Fibroblast of pulmonary artery (primary cell): ENCODE results near the gene NTMT2.
A peak's percentile ranks its signal among the peaks of the same experiment; 100 is the strongest.
"Not testable (repeated sequence)": the region's sequence is repeated elsewhere in the genome, so short reads cannot be mapped to it uniquely, and the experiment has no call there.

Source experiments
- DNase-seq: peaks from one replicate; pipeline ENCODE4 v3.0.0-alpha.2; 2010; ENCODE audit warnings: low read depth
- H3K4me3 ChIP-seq: replicated peaks from 2 replicates; pipeline ENCODE4 v1.5.1; 2011; ENCODE audit warnings: low read depth, mild to moderate bottlenecking, control low read depth, low read length, moderate library complexity
- TF ChIP-seq, protein P1 (sequence below): IDR thresholded peaks from 2 replicates; pipeline ENCODE4 v1.5.1; 2011; ENCODE audit warnings: mild to moderate bottlenecking, control low read depth, low read length, inconsistent platforms; ENCODE audit errors: missing control alignments

NTMT2 gene

GRCh38 chr1:170156594-170156993 is 10.8 kb downstream of the NTMT2 start:
- H3K4me3 ChIP-seq, result no peak overlapping the region
- DNase-seq, result no peak
- TF ChIP-seq, protein P1, sequence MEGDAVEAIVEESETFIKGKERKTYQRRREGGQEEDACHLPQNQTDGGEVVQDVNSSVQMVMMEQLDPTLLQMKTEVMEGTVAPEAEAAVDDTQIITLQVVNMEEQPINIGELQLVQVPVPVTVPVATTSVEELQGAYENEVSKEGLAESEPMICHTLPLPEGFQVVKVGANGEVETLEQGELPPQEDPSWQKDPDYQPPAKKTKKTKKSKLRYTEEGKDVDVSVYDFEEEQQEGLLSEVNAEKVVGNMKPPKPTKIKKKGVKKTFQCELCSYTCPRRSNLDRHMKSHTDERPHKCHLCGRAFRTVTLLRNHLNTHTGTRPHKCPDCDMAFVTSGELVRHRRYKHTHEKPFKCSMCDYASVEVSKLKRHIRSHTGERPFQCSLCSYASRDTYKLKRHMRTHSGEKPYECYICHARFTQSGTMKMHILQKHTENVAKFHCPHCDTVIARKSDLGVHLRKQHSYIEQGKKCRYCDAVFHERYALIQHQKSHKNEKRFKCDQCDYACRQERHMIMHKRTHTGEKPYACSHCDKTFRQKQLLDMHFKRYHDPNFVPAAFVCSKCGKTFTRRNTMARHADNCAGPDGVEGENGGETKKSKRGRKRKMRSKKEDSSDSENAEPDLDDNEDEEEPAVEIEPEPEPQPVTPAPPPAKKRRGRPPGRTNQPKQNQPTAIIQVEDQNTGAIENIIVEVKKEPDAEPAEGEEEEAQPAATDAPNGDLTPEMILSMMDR, result no peak

- no peak overlapping the region for H3K4me3 ChIP-seq
- no peak for DNase-seq
- TF ChIP-seq, protein P1, result no peak
Observed at GRCh38 chr1:170157820-170158219, 12.1 kb downstream of the NTMT2 start.

DNA sequence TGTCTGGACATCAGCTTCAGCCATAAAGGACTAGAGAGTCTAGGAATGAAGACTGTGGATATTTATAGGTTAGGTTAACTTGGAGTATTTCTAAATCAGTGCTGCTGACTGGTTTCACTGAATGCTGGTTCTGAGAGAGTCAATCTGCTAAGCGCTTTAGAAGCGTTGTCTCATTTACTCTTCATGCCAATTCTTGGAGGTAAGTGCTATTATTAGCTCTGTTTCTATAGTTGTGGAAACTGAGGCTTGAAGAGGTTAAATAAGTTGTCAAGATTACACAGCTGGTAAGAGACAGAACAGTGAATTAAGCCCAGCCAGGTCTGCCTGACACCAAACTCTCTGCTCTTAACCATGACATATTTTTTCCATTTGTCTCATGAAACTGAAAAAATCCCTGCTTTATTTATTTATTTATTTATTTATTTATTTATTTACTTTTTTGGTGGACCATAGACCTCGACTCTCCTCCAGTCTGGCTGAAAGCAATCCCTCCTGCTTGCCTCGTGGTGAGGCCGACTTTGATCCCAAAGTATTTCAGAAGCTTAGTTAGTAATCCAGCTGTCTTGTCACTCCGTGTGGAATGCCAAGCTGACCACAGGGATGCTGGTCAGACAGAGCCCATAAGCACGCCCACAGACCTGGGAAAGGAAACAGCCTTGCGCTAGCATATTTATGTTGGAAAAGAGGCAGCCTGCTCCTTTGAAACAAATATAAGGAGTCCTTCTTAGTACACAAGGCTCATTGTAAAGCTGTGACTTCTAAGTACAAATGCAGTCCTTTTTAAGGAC is 16.9 kb downstream of the NTMT2 start:
- H3K4me3 ChIP-seq, result no peak overlapping the region
- DNase-seq, result peak; percentile 89
- TF ChIP-seq, protein P1, result no peak

DNA sequence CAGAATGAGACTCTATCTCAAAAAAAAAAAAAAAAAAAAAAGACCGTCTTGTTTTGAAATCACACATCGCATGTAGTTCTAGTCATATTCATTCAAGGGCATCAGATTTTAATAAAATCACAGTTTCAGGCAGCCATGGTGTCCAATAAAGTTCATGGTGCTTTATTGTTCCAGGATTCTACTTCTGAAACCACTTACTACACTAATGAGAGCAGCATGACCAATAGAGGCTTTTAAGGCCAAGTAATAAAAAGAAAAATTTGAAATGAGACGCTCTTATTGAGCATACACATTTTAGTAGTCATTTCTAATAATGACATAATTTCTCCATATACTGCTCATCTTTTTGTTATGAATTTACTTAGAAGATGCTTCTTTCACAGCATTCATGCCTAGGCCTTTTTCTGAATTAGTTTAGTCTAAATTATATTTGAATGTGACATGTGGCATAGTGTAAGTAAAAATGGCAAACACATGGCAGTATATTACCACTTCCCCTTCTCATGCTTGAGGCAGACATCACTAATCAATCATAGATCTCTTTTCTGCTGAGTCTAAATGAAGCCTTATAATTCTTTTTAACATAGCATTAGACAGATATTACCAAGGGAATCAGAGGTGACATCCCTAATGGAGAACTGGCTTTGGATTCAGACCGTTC is 18.5 kb downstream of the NTMT2 start:
- no peak for DNase-seq
- H3K4me3 ChIP-seq, result no peak overlapping the region
- TF ChIP-seq, protein P1, result no peak

DNA sequence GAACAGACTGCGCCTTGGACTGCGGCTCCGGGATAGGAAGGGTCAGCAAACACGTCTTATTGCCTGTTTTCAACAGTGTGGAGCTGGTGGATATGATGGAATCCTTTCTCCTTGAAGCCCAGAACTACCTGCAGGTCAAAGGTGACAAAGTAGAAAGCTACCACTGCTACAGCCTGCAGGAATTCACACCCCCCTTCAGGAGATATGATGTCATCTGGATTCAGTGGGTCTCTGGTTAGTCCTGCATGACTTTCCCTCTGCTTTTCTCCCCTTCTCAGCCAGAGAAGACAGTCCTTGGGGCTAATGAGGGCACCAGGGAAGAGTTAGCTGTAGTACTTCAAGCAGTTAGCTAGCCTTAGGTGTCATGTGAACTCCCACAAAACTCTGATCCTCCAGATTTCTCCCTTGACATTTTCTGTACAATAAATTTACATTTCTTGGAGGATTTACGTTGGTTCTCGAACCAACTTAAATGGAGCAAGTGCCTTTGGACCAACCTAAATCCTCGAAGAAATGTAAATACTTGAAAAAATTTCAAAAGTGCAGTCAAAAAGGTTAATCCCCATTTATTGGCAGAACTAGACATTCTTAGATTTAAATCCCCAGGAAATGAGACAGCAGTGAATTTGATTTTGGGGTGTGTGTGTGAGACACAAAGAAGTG is 20.9 kb downstream of the NTMT2 start:
- H3K4me3 ChIP-seq, result no peak overlapping the region
- TF ChIP-seq, protein P1, result no peak
- no peak for DNase-seq

DNA sequence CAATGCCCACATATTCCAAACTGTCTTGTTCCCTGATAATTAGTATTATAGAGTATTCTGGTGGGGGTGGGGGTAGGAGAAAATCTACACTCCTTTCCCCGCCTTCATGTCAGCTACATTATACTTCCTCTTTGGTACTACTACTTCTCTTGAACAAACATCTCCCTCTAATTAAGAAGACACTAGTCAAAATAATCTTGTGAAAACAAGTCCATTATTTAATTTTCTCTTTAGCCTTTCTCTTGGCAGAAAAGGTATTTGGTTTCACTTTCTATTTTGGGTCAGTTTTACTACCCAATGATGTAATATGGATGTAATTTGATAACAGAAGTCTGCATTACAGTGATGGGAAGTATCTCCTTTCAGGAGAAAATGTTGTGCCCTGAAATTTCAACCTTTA is 22.5 kb downstream of the NTMT2 start:
- peak overlapping the region; percentile 44 for H3K4me3 ChIP-seq
- DNase-seq, result peak; percentile 50
- TF ChIP-seq, protein P1, result no peak

DNA sequence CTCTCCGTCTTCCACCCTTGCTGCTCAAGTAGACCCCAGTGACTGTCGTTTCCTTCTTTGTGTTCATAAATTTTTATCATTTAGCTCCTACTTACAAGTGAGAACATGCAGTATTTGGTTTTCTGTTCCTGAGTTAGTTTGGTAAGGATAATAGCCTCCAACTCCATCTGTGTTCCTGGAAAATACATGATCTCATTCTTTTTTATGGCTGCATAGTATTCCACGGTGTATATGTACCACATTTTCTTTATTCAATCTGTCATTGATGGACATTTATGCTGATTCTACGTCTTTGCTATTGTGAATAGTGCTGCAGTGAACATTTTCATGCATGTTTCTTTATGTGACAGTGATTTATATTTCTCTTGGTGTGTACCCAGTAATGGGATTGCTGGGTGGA is 24.8 kb downstream of the NTMT2 start:
- H3K4me3 ChIP-seq, DNase-seq: not testable (repeated sequence)
